NCI-H187 treated with DMSO at 0.1 percent for 48 hours (cell line): ENCODE results near the gene YLPM1.
"Not testable (repeated sequence)": the region's sequence is repeated elsewhere in the genome, so short reads cannot be mapped to it uniquely, and the experiment has no call there.

Experiments
- DNase-seq: peaks from one replicate; lab custom pipeline; 2025; lab: John Stamatoyannopoulos, UW

Gene YLPM1

GRCh38 chr14:74762917-74763802 lies at the start of gene YLPM1:
YLPM1 (plus strand) TSS chr14:74763316; CDS start chr14:74763490, 174 bp downstream.
- peak; percentile 99 for DNase-seq

- DNase-seq, result no peak
These were observed 49.8 kb upstream of the YLPM1 start for GRCh38 chr14:74713395-74713735.

GRCh38 chr14:74720526-74720925 lies 42.6 kb upstream of the YLPM1 start:
- no peak for DNase-seq

- no peak for DNase-seq
These were observed 40.0 kb upstream of the YLPM1 start for GRCh38 chr14:74723134-74723533.

- DNase-seq, result no peak
These were observed 30.7 kb upstream of the YLPM1 start for GRCh38 chr14:74732387-74732786.

- DNase-seq, result peak; percentile 24
These were observed 29.9 kb upstream of the YLPM1 start for GRCh38 chr14:74733221-74733620.

GRCh38 chr14:74735125-74735524 lies 28.0 kb upstream of the YLPM1 start:
- no peak for DNase-seq

- DNase-seq, result no peak
These were observed 25.3 kb upstream of the YLPM1 start for GRCh38 chr14:74737753-74738325.

- DNase-seq, result no peak
These were observed 23.7 kb upstream of the YLPM1 start for GRCh38 chr14:74739293-74740030.

GRCh38 chr14:74747237-74747636 lies 15.9 kb upstream of the YLPM1 start:
- no peak for DNase-seq

- no peak for DNase-seq
These were observed 9.0 kb upstream of the YLPM1 start for GRCh38 chr14:74754157-74754556.

- DNase-seq, result no peak
These were observed 8.2 kb upstream of the YLPM1 start for GRCh38 chr14:74754899-74755298.

GRCh38 chr14:74756326-74756725 lies 6.8 kb upstream of the YLPM1 start:
- no peak for DNase-seq

- DNase-seq, result not testable (repeated sequence)
These were observed 4.6 kb upstream of the YLPM1 start for GRCh38 chr14:74758505-74758904.

GRCh38 chr14:74763803-74764531 lies 851 bp downstream of the YLPM1 start:
- no peak for DNase-seq

GRCh38 chr14:74765721-74766120 lies 2.6 kb downstream of the YLPM1 start:
- no peak for DNase-seq

GRCh38 chr14:74771399-74771798 lies 8.3 kb downstream of the YLPM1 start:
- no peak for DNase-seq

GRCh38 chr14:74784634-74785033 lies 21.5 kb downstream of the YLPM1 start:
- DNase-seq, result no peak

GRCh38 chr14:74785056-74785613 lies 22.0 kb downstream of the YLPM1 start:
- DNase-seq, result no peak

- no peak for DNase-seq
These were observed 23.7 kb downstream of the YLPM1 start for GRCh38 chr14:74786796-74787315.

GRCh38 chr14:74792249-74793039 lies 29.3 kb downstream of the YLPM1 start:
- DNase-seq, result no peak
